Ovary (tissue), 9 donors: ENCODE measurements around the gene PSME4. TPM values are rescaled to one million over a fixed set of nuclear protein-coding genes. Genes with fewer than 3 reads are reported as not detected.
"Not testable (repeated sequence)": the region's sequence is repeated elsewhere in the genome, so short reads cannot be mapped to it uniquely, and the experiment has no call there.

Experiments used
- DNase-seq, 5 donors: peaks; one replicate each; pipeline ENCODE4 v3.0.0-alpha.2; 2019 to 2020
- H3K27ac ChIP-seq, 2 donors: fragments of 200-600 bp; one replicate each; pipeline versions ENCODE4 v1.5.1 to v1.8.0; 2019 to 2022
- H3K27me3 ChIP-seq: fragments of 200-600 bp; one replicate; pipeline ENCODE4 v1.8.0; 2022
- H3K36me3 ChIP-seq: fragments of 200-600 bp; sonication (generic); one replicate; pipeline ENCODE4 v1.5.1; 2019
- H3K4me1 ChIP-seq: one replicate; pipeline ENCODE4 v1.8.1; 2013; ENCODE audit warnings: mild to moderate bottlenecking, moderate library complexity; ENCODE audit not compliant: insufficient read depth
- H3K4me3 ChIP-seq: fragments of 200-600 bp; sonication (generic); one replicate; pipeline ENCODE4 v1.5.1; 2017
- H3K9me3 ChIP-seq, 2 donors: fragments of 200-600 bp in 1 of 2; sonication (generic) in 1 of 2; one replicate each; pipeline versions ENCODE4 v1.5.1 to v1.8.1; 2013 to 2019; ENCODE audit warnings: mild to moderate bottlenecking in 1 of 2, moderate library complexity in 1 of 2
- CTCF ChIP-seq, 3 donors: fragments of 450-650 bp in 2 of 3; fragments of 200-600 bp in 1 of 3; IDR thresholded peaks; one replicate each; pipeline versions ENCODE4 v1.5.1 to v1.8.0; 2016 to 2022; ENCODE audit warnings: antibody characterized with exemption in 3 of 3, mild to moderate bottlenecking in 1 of 3
- EP300 ChIP-seq: sonication (generic); formaldehyde crosslinking; IDR thresholded peaks from one replicate; pipeline ENCODE4 v1.6.1; 2017; ENCODE audit warnings: antibody characterized with exemption
- POLR2A ChIP-seq: fragments of 450-650 bp; IDR thresholded peaks from one replicate; pipeline ENCODE4 v1.6.1; 2017; ENCODE audit warnings: antibody characterized with exemption, mild to moderate bottlenecking, moderate library complexity
- WGBS, 3 donors: extraction: QIAGEN DNeasy Blood & Tissue Kit in 1 of 3; methylation state at CpG; one replicate each; pipeline versions ENCODE4 v1.1.5 to v1.1.7; 2013 to 2017; 5-methylcytosine and 5-hydroxymethylcytosine counted together
- intact Hi-C, 4 donors: fragments of 100-400 bp; cut with DNase I; formaldehyde crosslinking; loops; one replicate each; pipeline versions ENCODE4 v1.11.0 to v1.15.1; 2022 to 2023
- polyA plus RNA-seq, 2 donors: library from polyadenylated mRNA; stranded (reverse); fragments of 200-250 nt in 1 of 2; fragments of 350-450 nt in 1 of 2; fragmentation: Illumina TruSeq in 1 of 2; extraction: RNeasy Lipid Tissue Mini Kit (QIAGEN cat#74804) in 1 of 2; gene quantifications; one replicate each; pipeline ENCODE4 v1.2.3, GENCODE V29; 2013 to 2014
- total RNA-seq, 7 donors: library from RNA; depleted of rRNA in 2 of 7; stranded (reverse); fragments of >200 nt in 2 of 7; fragmentation: NEBNext Ultra II Directional in 3 of 7; extraction: Animal tissue kit (Norgen Biotek cat#: 25700) in 3 of 7; gene quantifications; one replicate each; pipeline versions ENCODE4 v1.1.0 to v1.2.4, GENCODE V29; 2016 to 2023
- donor health status: DM: no; HTN: no; CAD: no; lungs with moderate emphysema.
- donor health status: DM: no; HTN: no; CAD: no.
- donor health status: Bipolar disorder and iron deficiency.
- donor health status: DM: yes; HTN: yes; CAD: no.
- donor health status: DM: no; HTN: no; CAD: no.
- donor health status: DM: yes; HTN: yes; CAD: no.

PSME4 gene
- total and polyA plus RNA-seq, 9 donors: 12.8 to 52.1 (median 32.3) TPM

GRCh38 chr2:53856272-53856671, 114.5 kb downstream of the PSME4 start:
- intact Hi-C loops: no loop called here
- Histone ChIP-seq H3K36me3 (no peaks in the 10 kb centered on the region), H3K27ac (no peak overlapping the region), H3K27me3 (no peaks in the 10 kb centered on the region), H3K4me3 (no peak overlapping the region), H3K9me3 (no peaks in the 10 kb centered on the region), H3K4me1 (peaks cover 2% of the 10 kb centered on the region)
- 82 to 84% (median 83%) methylated on average over 2 of the region's 2 CpGs for WGBS, 3 donors
- TF ChIP-seq CTCF (IDR thresholded peaks at IDR 0.05) (no peak), POLR2A (no peak), EP300 (no peak)
- DNase-seq: no peak

GRCh38 chr2:53854678-53855077, 116.1 kb downstream of the PSME4 start:
- DNase-seq: no peak
- 91 to 98% (median 92%) methylated on average over 2 of the region's 2 CpGs for WGBS, 3 donors
- H3K9me3 ChIP-seq: no peaks in the 10 kb centered on the region

GRCh38 chr2:53852532-53852931, 118.3 kb downstream of the PSME4 start:
- H3K36me3 ChIP-seq: no peaks in the 10 kb centered on the region
- no peaks in the 10 kb centered on the region for H3K27me3 ChIP-seq
- H3K27ac ChIP-seq: no peak overlapping the region
- no peaks in the 10 kb centered on the region for H3K4me1 ChIP-seq
- no peak for DNase-seq
- H3K4me3 ChIP-seq: no peak overlapping the region
- H3K9me3 ChIP-seq: no peaks in the 10 kb centered on the region
- TF ChIP-seq EP300 (no peak), POLR2A (no peak), CTCF (IDR thresholded peaks at IDR 0.05) (no peak)
- intact Hi-C loops: no loop called here
- 94 to 95% (median 95%) methylated on average over 4 of the region's 4 CpGs for WGBS, 3 donors

More at GRCh38 chr2:53854678-53855077, 116.1 kb downstream of the PSME4 start:
- H3K4me3 ChIP-seq: no peak overlapping the region
- no peak for TF ChIP-seq EP300
- no peak for TF ChIP-seq POLR2A
- TF ChIP-seq CTCF (IDR thresholded peaks at IDR 0.05): no peak
- no peak overlapping the region for H3K27ac ChIP-seq
- H3K36me3 ChIP-seq: no peaks in the 10 kb centered on the region
- H3K27me3 ChIP-seq: no peaks in the 10 kb centered on the region
- H3K4me1 ChIP-seq: no peaks in the 10 kb centered on the region
- intact Hi-C loops: no loop called here

GRCh38 chr2:53851052-53851757, 119.6 kb downstream of the PSME4 start:
- H3K36me3 ChIP-seq, H3K4me3 ChIP-seq, H3K9me3 ChIP-seq, H3K4me1 ChIP-seq, DNase-seq, H3K27ac ChIP-seq, intact Hi-C loops, H3K27me3 ChIP-seq: not testable (repeated sequence)
- WGBS, 3 donors: 74 to 82% (median 79%) methylated on average over 9 of the region's 9 CpGs

- 96 to 99% (median 98%) methylated on average over 2 of the region's 2 CpGs for WGBS, 3 donors
- no peak overlapping the region for H3K4me3 ChIP-seq
- intact Hi-C loops: no loop called here
- H3K4me1 ChIP-seq: no peaks in the 10 kb centered on the region
- H3K27me3 ChIP-seq: no peaks in the 10 kb centered on the region
- H3K9me3 ChIP-seq: no peaks in the 10 kb centered on the region
- no peak overlapping the region for H3K27ac ChIP-seq
- TF ChIP-seq EP300: no peak
- TF ChIP-seq POLR2A: no peak
- no peak for TF ChIP-seq CTCF (IDR thresholded peaks at IDR 0.05)
- no peak for DNase-seq
- H3K36me3 ChIP-seq: no peaks in the 10 kb centered on the region
Observed at GRCh38 chr2:53848062-53848461, 122.7 kb downstream of the PSME4 start.
